NCI-H2227 treated with DMSO at 0.1 percent for 48 hours (cell line): ENCODE measurements around the gene PITPNM2.
"Not testable (repeated sequence)": the region's sequence is repeated elsewhere in the genome, so short reads cannot be mapped to it uniquely, and the experiment has no call there.

Source experiments
- DNase-seq: peaks from one replicate; lab custom pipeline; 2025; lab: John Stamatoyannopoulos, UW

The PITPNM2 gene

GRCh38 chr12:123120452-123121166 is 30.3 kb downstream of the PITPNM2 start:
- no peak for DNase-seq

- DNase-seq = no peak
Observed at GRCh38 chr12:123119808-123120207, 31.1 kb downstream of the PITPNM2 start.

GRCh38 chr12:123118497-123118896 is 32.4 kb downstream of the PITPNM2 start:
- no peak for DNase-seq

- no peak for DNase-seq
Observed at GRCh38 chr12:123115409-123116121, 35.3 kb downstream of the PITPNM2 start.

- DNase-seq = no peak
Observed at GRCh38 chr12:123114304-123115083, 36.4 kb downstream of the PITPNM2 start.

GRCh38 chr12:123113026-123113425 is 37.9 kb downstream of the PITPNM2 start:
- DNase-seq = no peak

- DNase-seq = no peak
Observed at GRCh38 chr12:123111498-123112165, 39.3 kb downstream of the PITPNM2 start.

- DNase-seq = no peak
Observed at GRCh38 chr12:123109319-123109772, 41.5 kb downstream of the PITPNM2 start.

GRCh38 chr12:123108682-123109066 is 42.2 kb downstream of the PITPNM2 start:
- no peak for DNase-seq

GRCh38 chr12:123107926-123108681 is 42.8 kb downstream of the PITPNM2 start:
- DNase-seq = no peak

- DNase-seq = no peak
Observed at GRCh38 chr12:123106640-123107359, 44.1 kb downstream of the PITPNM2 start.

GRCh38 chr12:123105211-123105826 is 45.6 kb downstream of the PITPNM2 start:
- DNase-seq = no peak

- DNase-seq = no peak
Observed at GRCh38 chr12:123104809-123105208, 46.1 kb downstream of the PITPNM2 start.

- not testable (repeated sequence) for DNase-seq
Observed at GRCh38 chr12:123104094-123104493, 46.8 kb downstream of the PITPNM2 start.

- DNase-seq = no peak
Observed at GRCh38 chr12:123102781-123103503, 47.9 kb downstream of the PITPNM2 start.

GRCh38 chr12:123102366-123102765 is 48.5 kb downstream of the PITPNM2 start:
- DNase-seq = peak; percentile 41

GRCh38 chr12:123101526-123101925 is 49.4 kb downstream of the PITPNM2 start:
- no peak for DNase-seq
